Heart left ventricle (tissue), 16 donors: ENCODE results near the gene FCRLA. TPM values are rescaled to one million over a fixed set of nuclear protein-coding genes. Genes with fewer than 3 reads are reported as not detected.

Source experiments
- ATAC-seq, 4 donors: fragments of 200-7000 bp; cut with Tn5 transposase; one replicate each; pipeline ENCODE4 v1.9.1; 2020 to 2022; ENCODE audit warnings: moderate library complexity in 4 of 4, mild to moderate bottlenecking in 3 of 4, moderate number of reproducible peaks in 1 of 4
- DNase-seq, 5 donors: peaks; one replicate each; pipeline ENCODE4 v3.0.0-alpha.2; 2020
- H3K27ac ChIP-seq, 12 donors: fragments of 200-600 bp; sonication (generic) in 4 of 12; one replicate each; pipeline versions ENCODE4 v1.5.0 to v1.8.0; 2016 to 2022; ENCODE audit warnings: mild to moderate bottlenecking in 2 of 12
- H3K27me3 ChIP-seq, 9 donors: fragments of 200-600 bp; sonication (generic) in 2 of 9; one replicate each; pipeline versions ENCODE4 v1.5.1 to v1.8.0; 2016 to 2022; ENCODE audit warnings: mild to moderate bottlenecking in 3 of 9
- H3K36me3 ChIP-seq, 9 donors: fragments of 200-600 bp; sonication (generic) in 2 of 9; one replicate each; pipeline versions ENCODE4 v1.5.0 to v1.8.0; 2018 to 2022; ENCODE audit warnings: mild to moderate bottlenecking in 2 of 9
- H3K4me1 ChIP-seq, 12 donors: fragments of 200-600 bp; sonication (generic) in 4 of 12; one replicate each; pipeline versions ENCODE4 v1.5.0 to v1.8.0; 2016 to 2022; ENCODE audit warnings: mild to moderate bottlenecking in 3 of 12
- H3K4me3 ChIP-seq, 12 donors: fragments of 200-600 bp; sonication (generic) in 4 of 12; one replicate each; pipeline versions ENCODE4 v1.5.0 to v1.8.0; 2017 to 2022; ENCODE audit warnings: mild to moderate bottlenecking in 9 of 12, moderate library complexity in 4 of 12
- H3K9me3 ChIP-seq, 12 donors: fragments of 200-600 bp; sonication (generic) in 4 of 12; one replicate each; pipeline versions ENCODE4 v1.5.0 to v1.8.0; 2016 to 2022; ENCODE audit warnings: mild to moderate bottlenecking in 1 of 12
- POLR2A ChIP-seq, 2 donors: fragments of 450-650 bp; IDR thresholded peaks; one replicate each; pipeline ENCODE4 v1.6.1; 2017; ENCODE audit warnings: antibody characterized with exemption in 2 of 2, mild to moderate bottlenecking in 2 of 2, moderate library complexity in 2 of 2
- whole genome bisulfite sequencing, 4 donors: extraction: QIAGEN DNeasy Blood & Tissue Kit in 2 of 4; methylation state at CpG; one replicate each; pipeline versions ENCODE4 v1.1.5 to v1.1.7; 2013 to 2018; 5-methylcytosine and 5-hydroxymethylcytosine counted together
- intact Hi-C, 10 donors: fragments of 100-400 bp; cut with DNase I; formaldehyde crosslinking; loops; one replicate each; pipeline versions ENCODE4 v1.11.1 to v1.14.2; 2022
- polyA plus RNA-seq, 2 donors: library from polyadenylated mRNA; stranded (reverse); fragments of 200-250 nt; gene quantifications; one replicate each; pipeline ENCODE4 v1.2.3, GENCODE V29; 2013
- total RNA-seq, 9 donors: library from RNA; depleted of rRNA in 2 of 9; stranded (reverse); fragments of >200 nt in 2 of 9; fragmentation: NEBNext Ultra II Directional in 3 of 9; extraction: Animal tissue kit (Norgen Biotek cat#: 25700) in 3 of 9; gene quantifications; one replicate each; pipeline versions ENCODE4 v1.1.0 to v1.2.4, GENCODE V29; 2016 to 2023
- TF ChIP-seq, protein P1 (sequence below), 12 donors: fragments of 200-600 bp; sonication (generic) in 4 of 12; IDR thresholded peaks; one replicate each; pipeline versions ENCODE4 v1.5.0 to v1.8.0; 2018 to 2022; ENCODE audit warnings: antibody characterized with exemption in 12 of 12, mild to moderate bottlenecking in 5 of 12
- donor health status: ischemic (EF 13 %, LVEDD 7.1; RV severe dilation, severe dysfunction).
- donor health status: healthy with polysubstance abuse.
- donor health status: DM: no; HTN: yes; CAD: no.
- donor health status: DM: no; HTN: no; CAD: no.
- donor health status: ischemic (EF 25% LVEDD 6.9; RV normal size, moderate dysfunction).
- donor health status: ischemic (EF 25% LVEDD 5.7; RV mildly dilated, moderate dysfunction).
- donor health status: healthy.
- donor health status: DM: yes; HTN: yes; CAD: no.
- donor health status: ischemic (EF 35%, LVEDD 5.7; RV mildly dilated, moderate dysfunction).
- donor health status: nonischemic (EF 11% LVEDD 7.7; RV severe dilation, severe dysfunction).
- donor health status: DM: yes; HTN: yes; CAD: no.
- donor health status: PGD.
- donor health status: ischemic (EF 29% LVEDD 5.4; RV normal size, mild dysfunction).
- donor health status: nonischemic (EF 23%, LVEDD 6.1; RV moderate dilation, normal function).

Gene FCRLA
- total and polyA plus RNA-seq, 11 donors = 0.11 to 1.0 (median 0.23) TPM; not detected in 6

DNA sequence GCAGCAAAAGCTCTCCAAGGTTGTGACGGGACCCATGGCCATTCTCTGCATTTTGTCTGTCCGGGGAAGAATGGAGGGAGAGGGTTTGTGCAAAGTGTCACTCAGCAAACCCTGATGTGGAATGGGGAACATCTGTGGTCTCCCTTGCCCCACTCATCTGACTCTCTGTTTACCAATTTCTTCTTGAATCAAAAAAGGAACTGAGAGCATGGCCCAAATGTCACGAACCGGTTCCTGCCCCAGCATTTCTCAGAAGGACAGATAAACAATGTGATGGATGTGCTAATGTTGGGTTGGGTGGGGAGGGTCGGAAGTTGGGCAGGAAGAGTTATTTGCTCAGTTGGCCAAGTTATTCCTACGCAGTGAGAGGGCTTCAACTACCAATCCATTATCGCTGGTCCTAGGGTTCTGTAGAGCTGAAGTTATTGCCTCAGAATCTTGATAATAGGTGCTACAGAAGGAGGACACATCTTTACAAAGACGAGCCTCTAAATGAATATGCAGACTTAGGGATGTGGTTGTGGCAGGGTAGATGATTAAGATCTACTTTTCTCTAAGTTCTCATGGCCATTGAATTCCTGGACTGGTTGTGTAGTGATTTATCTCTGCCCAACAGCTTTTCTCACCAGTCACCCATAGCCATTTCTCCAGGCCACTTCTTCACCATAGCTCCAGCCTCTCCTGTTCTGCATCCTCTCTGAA, 33.0 kb downstream of the FCRLA start:
- peak in 3 of 4 donors; percentile 51 to 63 (median 63) for ATAC-seq
- WGBS, 4 donors = 45 to 57% (median 53%) methylated on average over 8 of the region's 8 CpGs
- intact Hi-C loops = loop anchor here (2.0 to 10.0 kb wide), 8 partner anchors 91 to 345 kb away; no protein-coding TSS in a partner anchor

DNA sequence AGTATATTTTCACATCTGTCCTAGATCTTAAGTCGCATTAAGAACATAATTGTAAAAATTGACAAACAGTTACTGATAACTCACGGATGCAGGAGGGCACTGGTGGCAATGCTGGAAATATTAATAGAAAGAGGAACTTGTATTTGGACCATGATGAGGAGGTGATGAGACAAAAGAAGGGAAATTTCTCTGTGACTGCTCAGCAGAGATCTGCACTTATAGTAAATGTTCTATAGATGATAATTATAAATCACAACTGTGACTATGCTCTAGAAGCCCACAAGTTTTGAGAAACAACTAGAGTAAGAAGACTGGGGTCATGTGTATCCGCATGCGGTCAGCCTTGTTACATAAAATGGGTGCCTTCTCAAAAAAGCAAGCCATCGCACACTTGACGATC, 33.9 kb downstream of the FCRLA start:
- H3K27me3 ChIP-seq = peaks cover 0 to 6% (median 0%) of the 10 kb centered on the region in 9 donors
- intact Hi-C loops = loop anchor here in 9 of 10 donors (1.0 to 10.0 kb wide), 9 partner anchors 92 to 346 kb away; no protein-coding TSS in a partner anchor
- WGBS, 4 donors = 77 to 86% (median 81%) methylated on average over 6 of the region's 6 CpGs
- TF ChIP-seq POLR2A (IDR thresholded peaks at IDR 0.05) = no peak
- TF ChIP-seq, protein P1, sequence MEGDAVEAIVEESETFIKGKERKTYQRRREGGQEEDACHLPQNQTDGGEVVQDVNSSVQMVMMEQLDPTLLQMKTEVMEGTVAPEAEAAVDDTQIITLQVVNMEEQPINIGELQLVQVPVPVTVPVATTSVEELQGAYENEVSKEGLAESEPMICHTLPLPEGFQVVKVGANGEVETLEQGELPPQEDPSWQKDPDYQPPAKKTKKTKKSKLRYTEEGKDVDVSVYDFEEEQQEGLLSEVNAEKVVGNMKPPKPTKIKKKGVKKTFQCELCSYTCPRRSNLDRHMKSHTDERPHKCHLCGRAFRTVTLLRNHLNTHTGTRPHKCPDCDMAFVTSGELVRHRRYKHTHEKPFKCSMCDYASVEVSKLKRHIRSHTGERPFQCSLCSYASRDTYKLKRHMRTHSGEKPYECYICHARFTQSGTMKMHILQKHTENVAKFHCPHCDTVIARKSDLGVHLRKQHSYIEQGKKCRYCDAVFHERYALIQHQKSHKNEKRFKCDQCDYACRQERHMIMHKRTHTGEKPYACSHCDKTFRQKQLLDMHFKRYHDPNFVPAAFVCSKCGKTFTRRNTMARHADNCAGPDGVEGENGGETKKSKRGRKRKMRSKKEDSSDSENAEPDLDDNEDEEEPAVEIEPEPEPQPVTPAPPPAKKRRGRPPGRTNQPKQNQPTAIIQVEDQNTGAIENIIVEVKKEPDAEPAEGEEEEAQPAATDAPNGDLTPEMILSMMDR (IDR thresholded peaks at IDR 0.05) = no peak
- peaks cover 0 to 36% (median 0%) of the 10 kb centered on the region in 12 donors for H3K4me1 ChIP-seq
- DNase-seq (no peak), ATAC-seq (no peak)
- no peaks in the 10 kb centered on the region for H3K36me3 ChIP-seq
- H3K27ac ChIP-seq = peak overlapping the region in 3 of 12 donors; percentile 10 to 91 (median 43)
- no peaks in the 10 kb centered on the region for H3K9me3 ChIP-seq
- no peak overlapping the region for H3K4me3 ChIP-seq

More for the DNA sequence above, 33.0 kb downstream of the FCRLA start:
- Histone ChIP-seq H3K4me3 (no peak overlapping the region), H3K9me3 (no peaks in the 10 kb centered on the region), H3K27ac (peak overlapping the region in 5 of 12 donors; percentile 5 to 91 (median 11)), H3K4me1 (peaks cover 0 to 36% (median 0%) of the 10 kb centered on the region in 12 donors), H3K36me3 (no peaks in the 10 kb centered on the region), H3K27me3 (peaks cover 0 to 11% (median 0%) of the 10 kb centered on the region in 9 donors)
- DNase-seq = peak in 2 of 5 donors; percentile 27 to 39
- TF ChIP-seq POLR2A (IDR thresholded peaks at IDR 0.05) = no peak
- TF ChIP-seq, protein P1 (IDR thresholded peaks at IDR 0.05) = no peak

DNA sequence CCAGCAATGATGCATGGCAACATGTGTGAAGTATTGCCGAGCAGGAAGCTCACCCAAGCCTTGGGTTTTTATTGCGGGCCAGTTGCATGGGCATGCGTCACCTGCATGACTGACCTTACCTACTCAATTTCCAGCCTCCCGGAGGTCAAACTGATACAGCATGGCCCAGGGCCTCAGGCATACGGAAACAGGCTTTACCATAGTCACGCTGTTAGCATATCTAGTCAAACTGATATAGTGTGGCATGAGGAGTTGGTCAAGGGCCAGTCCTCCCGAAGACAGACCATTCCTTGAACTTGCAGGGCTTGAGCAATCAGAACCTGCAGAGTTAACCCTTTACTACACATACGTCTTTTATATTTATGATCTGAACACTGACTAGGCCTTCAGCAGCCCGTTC, 36.2 kb downstream of the FCRLA start:
- 75 to 83% (median 81%) methylated on average over 9 of the region's 9 CpGs for WGBS, 4 donors
- no peak for DNase-seq
- intact Hi-C loops = loop anchor here in 9 of 10 donors (5.0 to 10.0 kb wide), 6 partner anchors 96 to 348 kb away; no protein-coding TSS in a partner anchor

More for the DNA sequence above, 36.2 kb downstream of the FCRLA start:
- H3K36me3 ChIP-seq = no peaks in the 10 kb centered on the region
- peaks cover 0 to 38% (median 0%) of the 10 kb centered on the region in 12 donors for H3K4me1 ChIP-seq
- H3K4me3 ChIP-seq = no peak overlapping the region
- peaks cover 0 to 10% (median 0%) of the 10 kb centered on the region in 9 donors for H3K27me3 ChIP-seq
- TF ChIP-seq, protein P1 (IDR thresholded peaks at IDR 0.05) = no peak
- no peak for TF ChIP-seq POLR2A (IDR thresholded peaks at IDR 0.05)
- no peaks in the 10 kb centered on the region for H3K9me3 ChIP-seq
- no peak for ATAC-seq
- H3K27ac ChIP-seq = no peak overlapping the region
